HG03354 (cell line): Measurements from ENCODE around the gene CHST2.

ENCODE experiments used
- ATAC-seq: cut with Tn5 transposase; IDR thresholded peaks from one replicate; pipeline ENCODE4 v1.9.1; 2021; ENCODE audit warnings: mild to moderate bottlenecking; ENCODE audit not compliant: unreplicated experiment, poor library complexity, severe bottlenecking

Gene CHST2

GRCh38 chr3:143098032-143098764 lies 21.4 kb upstream of the CHST2 start:
- no peak for ATAC-seq

GRCh38 chr3:143099210-143099609 lies 20.4 kb upstream of the CHST2 start:
- no peak for ATAC-seq

- ATAC-seq = no peak
These were observed 19.9 kb upstream of the CHST2 start for GRCh38 chr3:143099690-143100089.

- ATAC-seq = no peak
These were observed 19.1 kb upstream of the CHST2 start for GRCh38 chr3:143100451-143100850.

- ATAC-seq = no peak
These were observed 17.7 kb upstream of the CHST2 start for GRCh38 chr3:143101792-143102381.

GRCh38 chr3:143103652-143104051 lies 15.9 kb upstream of the CHST2 start:
- no peak for ATAC-seq

GRCh38 chr3:143105170-143105569 lies 14.4 kb upstream of the CHST2 start:
- no peak for ATAC-seq

GRCh38 chr3:143109861-143110260 lies 9.7 kb upstream of the CHST2 start:
- no peak for ATAC-seq

- ATAC-seq = no peak
These were observed 9.2 kb upstream of the CHST2 start for GRCh38 chr3:143110371-143110770.

GRCh38 chr3:143118630-143119008 lies 952 bp upstream of the CHST2 start:
- ATAC-seq = no peak

- peak; percentile 15 for ATAC-seq
These were observed 574 bp downstream of the CHST2 start for GRCh38 chr3:143119974-143120715.

GRCh38 chr3:143120716-143121240 lies 1.2 kb downstream of the CHST2 start:
- ATAC-seq = peak; percentile 43

GRCh38 chr3:143121241-143122088 lies 1.9 kb downstream of the CHST2 start:
- ATAC-seq = peak; percentile 17

- ATAC-seq = no peak
These were observed 2.5 kb downstream of the CHST2 start for GRCh38 chr3:143122089-143122430.

- no peak for ATAC-seq
These were observed 3.2 kb downstream of the CHST2 start for GRCh38 chr3:143122608-143123352.

- no peak for ATAC-seq
These were observed 3.9 kb downstream of the CHST2 start for GRCh38 chr3:143123353-143123984.

- ATAC-seq = no peak
These were observed 5.3 kb downstream of the CHST2 start for GRCh38 chr3:143124601-143125520.

- ATAC-seq = no peak
These were observed 8.2 kb downstream of the CHST2 start for GRCh38 chr3:143127801-143128200.
